Esophagus muscularis mucosa (tissue), 3 donors: ENCODE results near the gene KBTBD13.

Experiments used
- CTCF ChIP-seq, 3 experiments: fragments of 200-600 bp in 2 of 3; fragments of 450-650 bp in 1 of 3; sonication (generic) in 2 of 3; IDR thresholded peaks; one replicate each; pipeline ENCODE4 v1.5.1; 2017 to 2019; ENCODE audit warnings: antibody characterized with exemption in 3 of 3, mild to moderate bottlenecking in 2 of 3, moderate library complexity in 1 of 3
- POLR2A ChIP-seq: fragments of 450-650 bp; IDR thresholded peaks from one replicate; pipeline ENCODE4 v1.6.1; 2017; ENCODE audit warnings: antibody characterized with exemption, moderate library complexity, mild to moderate bottlenecking, low read depth

GRCh38 chr15:65060641-65061397 lies 15.7 kb upstream of the KBTBD13 start:
- TF ChIP-seq CTCF (IDR thresholded peaks at IDR 0.05) (no peak), POLR2A (no peak)
